BJ (cell line): ENCODE results near the gene FBXL7. TPM values are rescaled to one million over a fixed set of nuclear protein-coding genes. Genes with fewer than 3 reads are reported as not detected.

Source experiments
- CTCF ChIA-PET: fragments of 350-600 bp; formaldehyde crosslinking; extraction: SDS; loops from one replicate; lab custom pipeline; 2021; ENCODE audit warnings: antibody characterized with exemption, inconsistent platforms; lab: Yijun Ruan, JAX
- POLR2A ChIA-PET: fragments of 300-600 bp; sonication (Branson Sonifier 250); formaldehyde crosslinking; extraction: SDS; loops from one replicate; lab custom pipeline; 2021; ENCODE audit warnings: antibody characterized with exemption; lab: Charles Lee
- DNase-seq: peaks from one replicate; pipeline ENCODE4 v3.0.0-alpha.2; 2011; ENCODE audit warnings: low read depth
- H3K27me3 ChIP-seq: 2 replicates; pipeline ENCODE4 v1.6.0; 2011; ENCODE audit warnings: low read length; ENCODE audit not compliant: control insufficient read depth, insufficient read depth
- H3K36me3 ChIP-seq: 2 replicates; pipeline ENCODE4 v1.5.1; 2011; ENCODE audit warnings: low read length; ENCODE audit not compliant: control insufficient read depth, insufficient read depth
- H3K4me3 ChIP-seq: 2 replicates; pipeline ENCODE4 v1.5.1; 2011; ENCODE audit warnings: low read depth, mild to moderate bottlenecking, control low read depth, low read length
- CTCF ChIP-seq: IDR thresholded peaks from 2 replicates; pipeline ENCODE4 v1.5.1; 2011; ENCODE audit warnings: low read depth, mild to moderate bottlenecking, control low read depth, inconsistent platforms, low read length, moderate library complexity; ENCODE audit not compliant: insufficient read depth
- polyA plus RNA-seq: library from polyadenylated mRNA; depleted of rRNA; stranded (reverse); fragments of >200 nt; gene quantifications from 2 replicates; pipeline ENCODE4 v1.2.3, GENCODE V29; 2011

FBXL7 gene
- polyA plus RNA-seq, 1 experiment = 23.2 TPM

- DNase-seq = no peak
- Histone ChIP-seq H3K36me3 (no peaks in the 10 kb centered on the region), H3K4me3 (no peak overlapping the region), H3K27me3 (no peaks in the 10 kb centered on the region)
- ChIA-PET CTCF (interaction anchor here (0.6 to 2.6 kb wide), 3 partner anchors 11 to 355 kb away, joined by 3 to 14 read pairs (median 4); no protein-coding TSS in a partner anchor), POLR2A (no interaction called here)
- no peak for TF ChIP-seq CTCF
Observed at GRCh38 chr5:15819617-15820016, 319.6 kb downstream of the FBXL7 start.

GRCh38 chr5:15821506-15821905 is 321.5 kb downstream of the FBXL7 start:
- ChIA-PET CTCF (interaction anchor here (0.6 to 1.8 kb wide), 4 partner anchors 14 to 1136 kb away, joined by 3 to 4 read pairs (median 4); no protein-coding TSS in a partner anchor), POLR2A (interaction anchor here (0.7 kb wide), 1 partner anchor 93 kb away, joined by 3 read pairs; no protein-coding TSS in a partner anchor)
- TF ChIP-seq CTCF = no peak
- DNase-seq = no peak
- Histone ChIP-seq H3K36me3 (no peaks in the 10 kb centered on the region), H3K4me3 (no peak overlapping the region), H3K27me3 (no peaks in the 10 kb centered on the region)

- no peak for DNase-seq
- ChIA-PET POLR2A (no interaction called here), CTCF (interaction anchor here (0.6 to 2.8 kb wide), 11 partner anchors 8 to 358 kb away, joined by 3 to 20 read pairs (median 4); partner anchors contain the start of gene FBXL7)
- Histone ChIP-seq H3K36me3 (no peaks in the 10 kb centered on the region), H3K4me3 (no peak overlapping the region), H3K27me3 (no peaks in the 10 kb centered on the region)
- TF ChIP-seq CTCF = no peak
Observed at GRCh38 chr5:15823398-15823797, 323.4 kb downstream of the FBXL7 start.

- ChIA-PET POLR2A (no interaction called here), CTCF (no interaction called here)
- no peak for TF ChIP-seq CTCF
- Histone ChIP-seq H3K4me3 (no peak overlapping the region), H3K27me3 (no peaks in the 10 kb centered on the region), H3K36me3 (no peaks in the 10 kb centered on the region)
- no peak for DNase-seq
Observed at GRCh38 chr5:15827741-15828140, 327.8 kb downstream of the FBXL7 start.

GRCh38 chr5:15831408-15831807 is 331.4 kb downstream of the FBXL7 start:
- Histone ChIP-seq H3K4me3 (no peak overlapping the region), H3K27me3 (no peaks in the 10 kb centered on the region), H3K36me3 (no peaks in the 10 kb centered on the region)
- TF ChIP-seq CTCF = no peak
- ChIA-PET CTCF (interaction anchor here (0.8 kb wide), 1 partner anchor 8 kb away, joined by 3 read pairs; no protein-coding TSS in a partner anchor), POLR2A (no interaction called here)
- no peak for DNase-seq
